Esophagus squamous epithelium (tissue), 4 donors: ENCODE measurements around the gene PNLIPRP1.

ENCODE experiments used
- POLR2A ChIP-seq, 4 donors: fragments of 450-650 bp; IDR thresholded peaks; one replicate each; pipeline ENCODE4 v1.6.1; 2017; ENCODE audit warnings: antibody characterized with exemption in 4 of 4, mild to moderate bottlenecking in 4 of 4, moderate library complexity in 3 of 4
- TF ChIP-seq, protein P1 (sequence below), 6 experiments: fragments of 450-650 bp in 4 of 6; fragments of 200-600 bp in 2 of 6; sonication (generic) in 2 of 6; IDR thresholded peaks; one replicate each; pipeline ENCODE4 v1.5.1; 2016 to 2019; ENCODE audit warnings: antibody characterized with exemption in 6 of 6, mild to moderate bottlenecking in 4 of 6, moderate library complexity in 4 of 6

DNA sequence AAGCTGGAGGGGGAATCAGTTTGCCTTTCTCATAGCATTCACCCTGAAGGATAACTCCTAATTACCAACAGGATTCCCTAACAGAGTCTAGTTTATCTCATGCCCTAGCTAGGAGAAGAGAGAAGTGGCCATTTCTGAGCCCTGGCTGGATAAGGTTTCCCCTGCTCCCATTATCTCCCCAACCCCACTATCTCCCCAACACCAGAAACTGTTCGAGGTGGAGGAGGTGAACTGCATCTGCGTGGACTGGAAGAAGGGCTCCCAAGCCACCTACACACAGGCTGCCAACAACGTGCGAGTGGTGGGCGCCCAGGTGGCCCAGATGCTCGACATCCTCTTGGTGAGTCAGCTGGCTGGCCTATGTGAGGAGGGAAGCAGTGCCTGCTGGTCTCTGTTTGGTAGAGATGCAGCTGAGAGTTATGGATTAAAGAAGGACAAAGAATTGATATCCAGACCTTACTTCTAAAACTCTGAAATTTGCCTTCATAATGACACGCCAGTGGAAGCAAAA is 3.8 kb downstream of the PNLIPRP1 start:
- TF ChIP-seq, protein P1, sequence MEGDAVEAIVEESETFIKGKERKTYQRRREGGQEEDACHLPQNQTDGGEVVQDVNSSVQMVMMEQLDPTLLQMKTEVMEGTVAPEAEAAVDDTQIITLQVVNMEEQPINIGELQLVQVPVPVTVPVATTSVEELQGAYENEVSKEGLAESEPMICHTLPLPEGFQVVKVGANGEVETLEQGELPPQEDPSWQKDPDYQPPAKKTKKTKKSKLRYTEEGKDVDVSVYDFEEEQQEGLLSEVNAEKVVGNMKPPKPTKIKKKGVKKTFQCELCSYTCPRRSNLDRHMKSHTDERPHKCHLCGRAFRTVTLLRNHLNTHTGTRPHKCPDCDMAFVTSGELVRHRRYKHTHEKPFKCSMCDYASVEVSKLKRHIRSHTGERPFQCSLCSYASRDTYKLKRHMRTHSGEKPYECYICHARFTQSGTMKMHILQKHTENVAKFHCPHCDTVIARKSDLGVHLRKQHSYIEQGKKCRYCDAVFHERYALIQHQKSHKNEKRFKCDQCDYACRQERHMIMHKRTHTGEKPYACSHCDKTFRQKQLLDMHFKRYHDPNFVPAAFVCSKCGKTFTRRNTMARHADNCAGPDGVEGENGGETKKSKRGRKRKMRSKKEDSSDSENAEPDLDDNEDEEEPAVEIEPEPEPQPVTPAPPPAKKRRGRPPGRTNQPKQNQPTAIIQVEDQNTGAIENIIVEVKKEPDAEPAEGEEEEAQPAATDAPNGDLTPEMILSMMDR (IDR thresholded peaks at IDR 0.05), result no peak
- no peak for TF ChIP-seq POLR2A (IDR thresholded peaks at IDR 0.05)
